T-cell (primary cell): ENCODE measurements around the gene NINL. TPM values are rescaled to one million over a fixed set of nuclear protein-coding genes. Genes with fewer than 3 reads are reported as not detected.

Source experiments
- ATAC-seq, 4 experiments: fragments of 200-7000 bp in 3 of 4; fragments of 150-1000 bp in 1 of 4; cut with Tn5 transposase; replicated peaks in 1 of 4; 1 replicate in 3 of 4; 2 replicates in 1 of 4; pipeline ENCODE4 v1.10.0; 2021; ENCODE audit warnings: moderate library complexity in 3 of 4, mild to moderate bottlenecking in 2 of 4, moderate number of reproducible peaks in 1 of 4
- CTCF ChIA-PET, 2 donors: fragments of 300-600 bp; sonication (Branson Sonifier 250); formaldehyde crosslinking; loops; one replicate each; lab custom pipeline; 2022; ENCODE audit warnings: antibody characterized with exemption in 2 of 2; lab: Charles Lee
- POLR2A ChIA-PET, 2 donors: fragments of 300-600 bp; sonication (Branson Sonifier 250); formaldehyde crosslinking; loops; one replicate each; lab custom pipeline; 2022; ENCODE audit warnings: antibody characterized with exemption in 2 of 2; lab: Charles Lee
- DNase-seq, 35 experiments: peaks; one replicate each; pipeline versions ENCODE4 v3.0.0 to v3.0.0-alpha.2; 2013 to 2023
- H3K27ac ChIP-seq: one replicate; pipeline ENCODE4 v1.5.1; 2013; ENCODE audit warnings: low read length
- H3K27me3 ChIP-seq, 2 experiments: replicated peaks in 1 of 2; 1 replicate in 1 of 2; 2 replicates in 1 of 2; pipeline versions ENCODE4 v1.6.1 to v1.7.0; 2013; ENCODE audit warnings: low read length in 1 of 2, mixed read lengths in 1 of 2; ENCODE audit not compliant: control insufficient read depth in 2 of 2, insufficient read depth in 2 of 2; ENCODE audit errors: extremely low read depth in 1 of 2
- H3K36me3 ChIP-seq, 2 donors: 1 replicate in 1 of 2; 2 replicates in 1 of 2; pipeline versions ENCODE4 v1.6.1 to v1.7.0; 2013; ENCODE audit warnings: low read length in 1 of 2; ENCODE audit not compliant: control insufficient read depth in 2 of 2, insufficient read depth in 1 of 2; ENCODE audit errors: extremely low read depth in 1 of 2
- H3K4me1 ChIP-seq, 2 experiments: 1 replicate in 1 of 2; 2 replicates in 1 of 2; pipeline versions ENCODE4 v1.6.1 to v1.7.0; 2013; ENCODE audit warnings: low read length in 2 of 2, mixed read lengths in 1 of 2; ENCODE audit not compliant: insufficient read depth in 2 of 2, control insufficient read depth in 1 of 2; ENCODE audit errors: extremely low read depth in 1 of 2
- H3K4me3 ChIP-seq, 2 donors: 1 replicate in 1 of 2; 2 replicates in 1 of 2; pipeline versions ENCODE4 v1.5.1 to v1.7.0; 2013; ENCODE audit warnings: mild to moderate bottlenecking in 2 of 2, low read length in 1 of 2, moderate library complexity in 1 of 2; ENCODE audit not compliant: control insufficient read depth in 1 of 2; ENCODE audit errors: extremely low read depth in 1 of 2
- H3K9me3 ChIP-seq: 2 replicates; pipeline ENCODE4 v1.7.0; 2013
- H3K27ac Mint-ChIP-seq, 2 donors: one replicate each; pipeline ENCODE4 v1.8.0; 2020 to 2021; ENCODE audit warnings: mild to moderate bottlenecking in 2 of 2, mixed read lengths in 2 of 2
- H3K27me3 Mint-ChIP-seq, 2 donors: one replicate each; pipeline ENCODE4 v1.8.0; 2021 to 2022; ENCODE audit warnings: mixed read lengths in 2 of 2
- H3K36me3 Mint-ChIP-seq: one replicate; pipeline ENCODE4 v1.8.0; 2021; ENCODE audit warnings: mixed read lengths
- H3K4me1 Mint-ChIP-seq, 3 donors: one replicate each; pipeline ENCODE4 v1.8.0; 2020 to 2022; ENCODE audit warnings: mixed read lengths in 3 of 3, mild to moderate bottlenecking in 1 of 3
- H3K4me3 Mint-ChIP-seq, 3 donors: one replicate each; pipeline ENCODE4 v1.8.0; 2020 to 2022; ENCODE audit warnings: mild to moderate bottlenecking in 3 of 3, mixed read lengths in 3 of 3, moderate library complexity in 3 of 3
- H3K9me3 Mint-ChIP-seq, 3 donors: one replicate each; pipeline ENCODE4 v1.8.0; 2020 to 2022; ENCODE audit warnings: mixed read lengths in 3 of 3
- WGBS: methylation state at CpG from one replicate; pipeline ENCODE4 v1.1.5; 2013; ENCODE audit warnings: missing lambda C conversion rate; ENCODE audit not compliant: insufficient coverage; 5-methylcytosine and 5-hydroxymethylcytosine counted together
- total RNA-seq, 35 experiments: library from RNA in 6 of 35; stranded (reverse) in 6 of 35; fragments of 120-200 nt in 1 of 35; gene quantifications; one replicate each; pipeline versions ENCODE4 v1.2.1 to v1.2.4 and lab custom pipeline; 2013 to 2026

NINL gene
- total RNA-seq, 5 donors from 2014 or later (not counting 1 experiment from before 2014, with no cell fraction given): 1.3 to 4.8 (median 2.7) TPM

DNA sequence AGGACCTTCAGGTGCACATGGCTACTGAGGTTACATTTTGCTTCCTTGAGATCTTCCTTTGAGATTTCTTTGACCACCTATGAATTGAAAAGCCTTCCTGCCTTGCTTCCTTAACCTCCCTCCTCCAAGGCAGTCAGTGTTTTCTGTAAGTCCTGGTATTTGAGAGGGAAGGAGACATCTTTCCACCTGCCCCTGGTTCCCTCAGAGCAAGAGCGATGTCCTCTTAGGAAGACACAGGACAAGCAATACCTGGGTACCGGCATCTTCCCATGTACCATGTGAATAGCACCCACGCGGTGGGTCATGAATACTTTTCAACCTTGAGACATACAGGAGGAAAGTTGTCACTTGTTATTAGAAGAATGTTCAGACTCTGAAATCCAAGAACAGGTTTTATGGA is 140.8 kb downstream of the NINL start:
- no peak overlapping the region for H3K27ac Mint-ChIP-seq
- Histone ChIP-seq H3K4me1 (no peaks in the 10 kb centered on the region), H3K27me3 (no peaks in the 10 kb centered on the region), H3K27ac (no peak overlapping the region), H3K4me3 (no peak overlapping the region), H3K36me3 (no peaks in the 10 kb centered on the region), H3K9me3 (no peaks in the 10 kb centered on the region)
- no CpG with 5 or more reads among the region's 4 CpGs for WGBS
- no peaks in the 10 kb centered on the region for H3K4me1 Mint-ChIP-seq
- H3K27me3 Mint-ChIP-seq: no peaks in the 10 kb centered on the region
- peaks cover 8% of the 10 kb centered on the region for H3K36me3 Mint-ChIP-seq
- no peak overlapping the region for H3K4me3 Mint-ChIP-seq
- DNase-seq: no peak
- POLR2A ChIA-PET: no interaction called here
- CTCF ChIA-PET: no interaction called here
- H3K9me3 Mint-ChIP-seq: peaks cover 0 to 5% (median 0%) of the 10 kb centered on the region in 3 donors
- ATAC-seq: no peak

DNA sequence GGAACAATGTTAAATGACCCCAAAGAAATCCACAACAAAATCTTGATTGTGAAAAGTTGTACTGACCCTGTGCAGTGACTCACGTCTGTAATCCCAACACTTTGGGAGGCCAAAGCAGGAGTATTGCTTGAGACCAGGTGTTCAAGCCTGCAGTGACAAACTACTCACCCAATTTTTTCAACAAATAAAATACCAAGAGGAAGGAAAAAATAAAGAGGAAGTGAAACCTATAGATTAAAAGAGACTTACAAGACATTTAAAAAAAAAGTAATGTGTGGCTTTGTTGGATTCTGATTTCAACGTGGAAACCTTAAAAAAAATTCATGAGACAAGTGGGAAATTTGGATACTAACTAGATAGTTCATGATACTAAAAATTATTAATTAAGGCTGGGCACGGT is 146.0 kb downstream of the NINL start:
- H3K36me3 Mint-ChIP-seq: no peaks in the 10 kb centered on the region
- Histone ChIP-seq H3K27me3 (no peaks in the 10 kb centered on the region), H3K27ac (no peak overlapping the region), H3K9me3 (no peaks in the 10 kb centered on the region), H3K4me3 (no peak overlapping the region), H3K4me1 (no peaks in the 10 kb centered on the region), H3K36me3 (no peaks in the 10 kb centered on the region)
- H3K4me1 Mint-ChIP-seq: peaks cover 0 to 3% (median 0%) of the 10 kb centered on the region in 3 donors
- H3K27me3 Mint-ChIP-seq: no peaks in the 10 kb centered on the region
- ChIA-PET CTCF (no interaction called here), POLR2A (no interaction called here)
- DNase-seq: no peak
- ATAC-seq: no peak
- no peak overlapping the region for H3K27ac Mint-ChIP-seq
- no peaks in the 10 kb centered on the region for H3K9me3 Mint-ChIP-seq
- H3K4me3 Mint-ChIP-seq: no peak overlapping the region
- WGBS: no CpG with 5 or more reads among the region's 3 CpGs

DNA sequence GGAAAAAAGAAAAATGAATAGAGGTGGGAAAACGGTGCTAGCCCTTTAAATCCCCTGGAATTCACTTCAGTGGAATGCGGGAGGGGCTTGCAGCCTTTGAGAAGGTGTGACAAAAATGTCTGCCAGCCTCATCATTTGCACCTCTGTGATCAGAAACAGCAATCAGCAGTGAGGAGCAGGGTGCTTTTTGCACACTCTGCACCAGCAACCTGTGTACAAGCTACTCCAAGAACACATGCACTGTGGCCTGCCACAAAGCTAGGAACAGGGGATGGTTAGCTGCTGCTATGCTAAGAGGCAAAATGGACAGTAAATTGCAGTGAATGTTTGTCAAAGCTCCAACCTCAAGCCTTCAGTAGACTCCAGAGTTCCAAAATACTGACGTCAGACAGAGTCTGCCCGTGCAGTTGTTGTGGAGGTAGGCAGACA is 148.2 kb downstream of the NINL start:
- ATAC-seq: no peak
- 100% methylated on average over 2 of the region's 4 CpGs for whole genome bisulfite sequencing
- no peaks in the 10 kb centered on the region for H3K9me3 Mint-ChIP-seq
- no peaks in the 10 kb centered on the region for H3K4me1 ChIP-seq
- no peak overlapping the region for H3K4me3 Mint-ChIP-seq
- no peak overlapping the region for H3K27ac Mint-ChIP-seq
- H3K36me3 Mint-ChIP-seq: no peaks in the 10 kb centered on the region
- H3K36me3 ChIP-seq: no peaks in the 10 kb centered on the region
- H3K4me1 Mint-ChIP-seq: peaks cover 0 to 3% (median 0%) of the 10 kb centered on the region in 3 donors
- no peak overlapping the region for H3K4me3 ChIP-seq
- H3K9me3 ChIP-seq: no peaks in the 10 kb centered on the region
- DNase-seq: no peak
- H3K27me3 Mint-ChIP-seq: no peaks in the 10 kb centered on the region
- ChIA-PET CTCF (no interaction called here), POLR2A (no interaction called here)
- H3K27ac ChIP-seq: no peak overlapping the region
- H3K27me3 ChIP-seq: no peaks in the 10 kb centered on the region

DNA sequence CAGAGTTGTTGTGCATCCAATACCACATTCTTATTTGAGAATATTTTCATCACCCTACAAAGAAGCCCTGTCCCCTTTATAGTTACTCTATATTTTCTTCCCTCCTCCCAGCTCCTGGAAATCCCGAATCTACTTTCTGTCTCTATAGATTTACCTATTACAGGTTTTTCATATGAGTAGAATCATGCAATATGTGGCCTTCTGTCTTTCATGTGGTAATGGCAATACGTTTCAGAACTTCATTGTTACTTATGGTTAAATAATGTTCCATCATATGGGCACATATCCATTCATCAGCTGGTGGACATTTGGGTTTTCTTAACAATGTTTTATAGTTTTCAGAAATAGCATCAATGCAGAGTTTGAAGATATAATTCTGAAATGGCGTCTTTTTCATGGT is 160.8 kb downstream of the NINL start:
- Histone ChIP-seq H3K27ac (no peak overlapping the region), H3K9me3 (no peaks in the 10 kb centered on the region), H3K4me1 (no peaks in the 10 kb centered on the region), H3K27me3 (no peaks in the 10 kb centered on the region), H3K4me3 (no peak overlapping the region), H3K36me3 (no peaks in the 10 kb centered on the region)
- Mint-ChIP-seq H3K27me3 (no peaks in the 10 kb centered on the region), H3K36me3 (peaks cover 5% of the 10 kb centered on the region), H3K27ac (no peak overlapping the region), H3K4me1 (peaks cover 0 to 3% (median 2%) of the 10 kb centered on the region in 3 donors), H3K4me3 (no peak overlapping the region), H3K9me3 (no peaks in the 10 kb centered on the region)
- POLR2A ChIA-PET: no interaction called here
- CTCF ChIA-PET: no interaction called here
- ATAC-seq (no peak), DNase-seq (no peak)
- no CpG with 5 or more reads among the region's 3 CpGs for WGBS

DNA sequence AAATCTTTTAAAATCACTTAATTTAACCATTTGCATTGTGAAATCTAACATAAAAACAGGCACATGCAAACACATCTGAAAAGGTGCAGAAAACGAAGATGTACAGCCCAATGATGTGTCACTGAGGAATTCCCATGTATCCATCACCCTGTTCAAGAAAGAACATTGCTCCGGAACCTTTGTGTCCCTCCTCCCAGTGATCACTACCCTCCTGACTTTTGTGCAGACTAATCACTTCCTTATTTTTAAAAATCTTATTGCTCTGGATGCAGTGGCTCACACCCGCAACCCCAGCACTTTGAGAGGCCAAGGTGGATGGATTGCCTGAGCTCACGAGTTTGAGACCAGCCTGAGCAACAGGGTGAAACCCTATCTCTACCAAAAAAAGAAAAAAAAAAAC is 163.3 kb downstream of the NINL start:
- no peaks in the 10 kb centered on the region for H3K9me3 ChIP-seq
- Mint-ChIP-seq H3K9me3 (no peaks in the 10 kb centered on the region), H3K4me3 (no peak overlapping the region), H3K36me3 (no peaks in the 10 kb centered on the region), H3K4me1 (peaks cover 0 to 3% (median 2%) of the 10 kb centered on the region in 3 donors), H3K27me3 (no peaks in the 10 kb centered on the region), H3K27ac (no peak overlapping the region)
- no CpG with 5 or more reads among the region's 4 CpGs for WGBS
- ChIA-PET CTCF (interaction anchor here (0.5 to 0.6 kb wide), 2 partner anchors 16 to 50 kb away, joined by 3 read pairs; no protein-coding TSS in a partner anchor), POLR2A (no interaction called here)
- no peaks in the 10 kb centered on the region for H3K36me3 ChIP-seq
- no peak overlapping the region for H3K4me3 ChIP-seq
- no peak overlapping the region for H3K27ac ChIP-seq
- H3K27me3 ChIP-seq: no peaks in the 10 kb centered on the region
- ATAC-seq (no peak), DNase-seq (no peak)
- H3K4me1 ChIP-seq: no peaks in the 10 kb centered on the region

DNA sequence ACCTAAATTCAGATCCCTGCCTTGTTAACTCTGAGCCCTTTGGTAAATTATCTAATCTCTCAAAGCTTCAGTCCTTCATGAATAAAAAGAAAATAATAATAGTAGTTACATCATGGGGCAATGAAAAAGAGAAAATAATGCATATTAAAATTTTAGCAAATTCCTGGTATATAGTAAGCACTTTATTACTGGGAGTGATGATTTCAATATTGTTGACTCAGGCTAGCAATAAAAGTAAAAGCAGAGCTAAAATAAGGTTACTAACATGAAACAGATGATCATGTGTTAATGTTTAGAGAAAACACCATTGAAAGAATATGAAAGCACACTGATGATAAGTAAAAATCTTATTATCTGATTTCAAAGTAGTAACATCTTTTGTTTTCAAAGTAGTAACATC is 164.2 kb downstream of the NINL start:
- no peaks in the 10 kb centered on the region for H3K27me3 Mint-ChIP-seq
- H3K9me3 Mint-ChIP-seq: no peaks in the 10 kb centered on the region
- H3K36me3 Mint-ChIP-seq: no peaks in the 10 kb centered on the region
- H3K4me1 Mint-ChIP-seq: peaks cover 0 to 2% (median 1%) of the 10 kb centered on the region in 3 donors
- H3K27ac Mint-ChIP-seq: no peak overlapping the region
- ATAC-seq (no peak), DNase-seq (no peak)
- H3K9me3 ChIP-seq: no peaks in the 10 kb centered on the region
- H3K36me3 ChIP-seq: no peaks in the 10 kb centered on the region
- CTCF ChIA-PET: no interaction called here
- no peaks in the 10 kb centered on the region for H3K4me1 ChIP-seq
- no peak overlapping the region for H3K27ac ChIP-seq
- no peak overlapping the region for H3K4me3 Mint-ChIP-seq
- H3K4me3 ChIP-seq: no peak overlapping the region
- no peaks in the 10 kb centered on the region for H3K27me3 ChIP-seq
- POLR2A ChIA-PET: interaction anchor here in 1 of 2 donors (0.6 kb wide), 1 partner anchor 101 kb away, joined by 3 read pairs; no protein-coding TSS in a partner anchor

DNA sequence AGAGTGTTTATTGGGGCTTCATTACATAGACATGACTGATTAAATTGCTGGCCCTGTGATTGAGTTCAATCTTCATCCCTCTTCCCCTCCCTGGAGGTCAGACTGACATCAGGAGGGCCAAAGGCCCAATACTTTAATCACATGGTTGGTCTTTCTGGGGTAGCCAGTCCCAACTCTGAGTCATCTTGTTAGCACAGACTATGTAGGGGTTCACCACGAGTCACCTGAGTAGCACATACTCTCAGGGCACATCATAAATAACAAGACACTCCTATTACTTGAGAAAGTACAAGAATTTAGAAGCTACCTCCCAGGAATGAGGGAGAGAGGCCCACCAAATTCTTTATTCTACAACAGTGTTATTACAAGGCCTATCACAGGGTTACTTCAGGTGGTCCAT is 166.6 kb downstream of the NINL start:
- H3K27me3 Mint-ChIP-seq: no peaks in the 10 kb centered on the region
- ATAC-seq (no peak), DNase-seq (no peak)
- Histone ChIP-seq H3K4me3 (no peak overlapping the region), H3K36me3 (no peaks in the 10 kb centered on the region), H3K27me3 (no peaks in the 10 kb centered on the region), H3K4me1 (no peaks in the 10 kb centered on the region), H3K27ac (no peak overlapping the region), H3K9me3 (no peaks in the 10 kb centered on the region)
- no peak overlapping the region for H3K27ac Mint-ChIP-seq
- no peaks in the 10 kb centered on the region for H3K36me3 Mint-ChIP-seq
- H3K4me3 Mint-ChIP-seq: no peak overlapping the region
- WGBS: no CpG with 5 or more reads among the region's 1 CpG
- H3K9me3 Mint-ChIP-seq: no peaks in the 10 kb centered on the region
- ChIA-PET CTCF (no interaction called here), POLR2A (no interaction called here)
- H3K4me1 Mint-ChIP-seq: no peaks in the 10 kb centered on the region
